Measurements from ENCODE around the gene ZNF148. TPM values are rescaled to one million over a fixed set of nuclear protein-coding genes. Genes with fewer than 3 reads are reported as not detected.

Gene ZNF148
- total and polyA plus RNA-seq, 2 of the 4 experiments (the other 2 are of a cell fraction) = 9.4 to 65.2 TPM

DNA sequence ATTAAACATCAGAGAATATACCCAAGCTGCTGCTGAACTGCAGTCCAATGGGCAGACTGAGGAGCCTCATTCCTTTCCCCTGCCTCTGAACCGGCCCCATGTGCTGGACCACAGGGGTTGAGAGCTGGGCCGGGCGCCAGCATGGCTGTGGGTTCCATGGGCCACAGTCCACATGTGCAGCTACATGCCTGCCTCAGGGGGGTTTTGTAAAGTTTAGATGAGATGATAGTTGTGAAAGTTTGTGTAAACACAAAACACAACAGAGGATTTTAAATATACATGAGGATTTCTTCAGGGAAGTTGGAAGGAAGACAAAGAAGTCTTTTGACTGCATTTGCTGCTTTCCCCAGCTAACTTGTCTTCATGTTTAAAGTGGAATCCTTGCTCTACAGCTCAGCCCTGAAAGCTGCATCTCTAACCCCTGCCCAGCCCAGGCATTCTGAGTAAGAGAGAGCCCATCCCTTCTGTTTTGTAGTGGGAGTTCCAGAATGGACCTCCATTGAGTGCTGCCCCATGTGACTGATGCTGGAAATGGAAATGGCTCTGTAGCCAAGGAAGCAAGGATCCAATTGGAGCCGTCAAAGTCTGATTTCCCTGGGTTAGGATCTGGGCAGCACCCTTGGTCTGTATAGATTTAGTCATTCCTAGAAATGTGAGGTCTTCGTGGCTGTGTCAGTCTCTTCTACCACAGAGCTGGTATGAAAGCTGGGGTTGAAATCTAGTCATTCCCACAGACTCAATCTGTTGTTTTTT lies 180.1 kb downstream of the ZNF148 start:
- BruUV-seq (replicated peaks) = no TSS peak
- POLR2A ChIA-PET (ENCODE audit: unreplicated experiment) = interaction anchor here (0.7 kb wide), 1 partner anchor 85 kb away, joined by 5 read pairs; no protein-coding TSS in a partner anchor
- intact Hi-C loops (cut with micrococcal nuclease) = loop anchor here (1.0 to 10.0 kb wide), 2 partner anchors 141 to 270 kb away; no protein-coding TSS in a partner anchor

More for the DNA sequence above, 180.1 kb downstream of the ZNF148 start:
- H4K20me1 ChIP-seq (ENCODE audit: insufficient read depth, low read length) = peaks cover 4% of the 10 kb centered on the region; the same call in 1 of the 2 replicates
- peaks cover 17% of the 10 kb centered on the region for H3K4me1 ChIP-seq (ENCODE audit: control insufficient read depth, insufficient read depth, low read length)
- WGBS, 2 experiments (ENCODE audit: extremely low coverage in 2 of 2, insufficient read length in 1 of 2) = no CpG with 5 or more reads among the region's 5 CpGs
- H3K9me3 ChIP-seq (ENCODE audit: control insufficient read depth, insufficient read depth, low read length) = no peaks in the 10 kb centered on the region
- 0 out of 3 replicates have a peak overlapping the region, but pooled peaks have one; percentile 10 for H2BK15ac ChIP-seq (ENCODE audit: low read depth, low read length)
- DNase-seq (peak; percentile 92), ATAC-seq (ENCODE audit: low read depth) (peak; percentile 95)
- no peaks in the 10 kb centered on the region for H3K79me1 ChIP-seq (ENCODE audit: low read depth in 1 of 2, low read length in 2 of 2)
- H3K18ac ChIP-seq (ENCODE audit: low read depth, low read length) = peak overlapping the region; percentile 17
- peak overlapping the region; percentile 26 for H4K91ac ChIP-seq (ENCODE audit: insufficient read depth, low read depth, low read length)
- no peaks in the 10 kb centered on the region for H3K36me3 ChIP-seq (ENCODE audit: control insufficient read depth, insufficient read depth, low read length)
- H3K14ac ChIP-seq (replicated peaks; ENCODE audit: low read depth, low read length) = peak overlapping the region; percentile 0; the same call in 1 of the 2 replicates
- H3K23ac ChIP-seq (ENCODE audit: low read depth, low read length) = 0 out of 2 replicates have a peak overlapping the region, but pooled peaks have one; percentile 34
- H4K8ac ChIP-seq (ENCODE audit: low read depth in 2 of 2, low read length in 2 of 2) = peak overlapping the region in 1 of 2 experiments; percentile 16; a peak in 1 of 4 replicates
- no peak overlapping the region for H2AK9ac ChIP-seq (replicated peaks; ENCODE audit: low read depth, low read length, poor library complexity)
- TF ChIP-seq MAZ (IDR thresholded peaks at IDR 0.05; ENCODE audit: borderline replicate concordance, low read depth, low read length) (peak; percentile 56; the same call in 1 of the 2 replicates), BHLHE40 (IDR thresholded peaks at IDR 0.05; ENCODE audit: low read depth, low read length) (peak; percentile 82; the same call in 1 of the 2 replicates), RAD21 (IDR thresholded peaks at IDR 0.05; ENCODE audit: low read length) (peak; percentile 15; the same call in 1 of the 2 replicates), CEBPB (IDR thresholded peaks at IDR 0.05; ENCODE audit: low read depth, low read length) (0 out of 2 replicates have a peak, but pooled peaks have one; percentile 13), RCOR1 (IDR thresholded peaks at IDR 0.05; ENCODE audit: insufficient replicate concordance, low read length) (no peak), SMC3 (IDR thresholded peaks at IDR 0.05; ENCODE audit: low read depth, low read length) (peak; percentile 6; the same call in 1 of the 2 replicates), POLR2A (IDR thresholded peaks at IDR 0.05; ENCODE audit: low read depth, low read length) (no peak), FOS (IDR thresholded peaks at IDR 0.05; ENCODE audit: low read depth, low read length) (no peak), MXI1 (IDR thresholded peaks at IDR 0.05; ENCODE audit: borderline replicate concordance, low read depth, low read length) (peak; percentile 92; the same call in 1 of the 2 replicates)
- TF ChIP-seq, protein P1, sequence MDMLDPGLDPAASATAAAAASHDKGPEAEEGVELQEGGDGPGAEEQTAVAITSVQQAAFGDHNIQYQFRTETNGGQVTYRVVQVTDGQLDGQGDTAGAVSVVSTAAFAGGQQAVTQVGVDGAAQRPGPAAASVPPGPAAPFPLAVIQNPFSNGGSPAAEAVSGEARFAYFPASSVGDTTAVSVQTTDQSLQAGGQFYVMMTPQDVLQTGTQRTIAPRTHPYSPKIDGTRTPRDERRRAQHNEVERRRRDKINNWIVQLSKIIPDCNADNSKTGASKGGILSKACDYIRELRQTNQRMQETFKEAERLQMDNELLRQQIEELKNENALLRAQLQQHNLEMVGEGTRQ (IDR thresholded peaks at IDR 0.05; ENCODE audit: low read depth, low read length) = peak; percentile 44; the same call in 1 of the 2 replicates
- H3K4me2 ChIP-seq (ENCODE audit: low read depth, low read length) = peak overlapping the region; percentile 27; the same call in 1 of the 2 replicates
- H3K56ac ChIP-seq (ENCODE audit: extremely low read depth, insufficient read depth, low read length) = no peak overlapping the region
- dilution Hi-C loops (cut with HindIII; ENCODE audit: low sequenced_read_pairs, unreplicated experiment) (no loop called here), in situ Hi-C loops (cut with MboI; ENCODE audit: low sequenced_read_pairs) (no loop called here)
- CTCF ChIA-PET = interaction anchor here (0.6 to 1.0 kb wide), 5 partner anchors 16 to 256 kb away, joined by 3 to 4 read pairs (median 3); no protein-coding TSS in a partner anchor
- H3K27ac ChIP-seq (ENCODE audit: insufficient read depth, low read length) = peak overlapping the region; percentile 55; the same call in 1 of the 2 replicates
- no peak overlapping the region for H3K4me3 ChIP-seq (ENCODE audit: insufficient read depth, low read depth, low read length)
- H2BK120ac ChIP-seq (ENCODE audit: low read depth, low read length) = peak overlapping the region; percentile 4; the same call in 1 of the 2 replicates
- peak overlapping the region; percentile 57 for H2BK20ac ChIP-seq (ENCODE audit: low read depth, low read length)
- 0 out of 2 replicates have a peak, but pooled peaks cover 1% of the 10 kb centered on the region for H3K27me3 ChIP-seq (ENCODE audit: control insufficient read depth, insufficient read depth, low read length)
- peak overlapping the region; percentile 2; the same call in 1 of the 2 replicates for H2AK5ac ChIP-seq (ENCODE audit: low read depth, low read length)
- H3K4ac ChIP-seq (ENCODE audit: low read depth, low read length) = peak overlapping the region; percentile 35; the same call in 1 of the 2 replicates
- H3K9ac ChIP-seq (ENCODE audit: low read depth, low read length) = no peak overlapping the region
- peaks cover 12% of the 10 kb centered on the region; the same call in 1 of the 2 replicates for H3K9me1 ChIP-seq (ENCODE audit: insufficient read depth, low read length)
- no peak overlapping the region for H2AFZ ChIP-seq (replicated peaks; ENCODE audit: low read length, poor library complexity)
- peak overlapping the region; percentile 9; the same call in 1 of the 2 replicates for H4K5ac ChIP-seq (ENCODE audit: low read depth, low read length)
- H2BK5ac ChIP-seq (ENCODE audit: low read depth, low read length, poor library complexity, severe bottlenecking) = no peak overlapping the region

Data from IMR-90 (cell line).